ENCODE data around the gene NEK7.

- TF ChIP-seq EZH2 (IDR thresholded peaks at IDR 0.05; ENCODE audit: borderline replicate concordance, low read length), result no peak
- TF ChIP-seq, protein P1, sequence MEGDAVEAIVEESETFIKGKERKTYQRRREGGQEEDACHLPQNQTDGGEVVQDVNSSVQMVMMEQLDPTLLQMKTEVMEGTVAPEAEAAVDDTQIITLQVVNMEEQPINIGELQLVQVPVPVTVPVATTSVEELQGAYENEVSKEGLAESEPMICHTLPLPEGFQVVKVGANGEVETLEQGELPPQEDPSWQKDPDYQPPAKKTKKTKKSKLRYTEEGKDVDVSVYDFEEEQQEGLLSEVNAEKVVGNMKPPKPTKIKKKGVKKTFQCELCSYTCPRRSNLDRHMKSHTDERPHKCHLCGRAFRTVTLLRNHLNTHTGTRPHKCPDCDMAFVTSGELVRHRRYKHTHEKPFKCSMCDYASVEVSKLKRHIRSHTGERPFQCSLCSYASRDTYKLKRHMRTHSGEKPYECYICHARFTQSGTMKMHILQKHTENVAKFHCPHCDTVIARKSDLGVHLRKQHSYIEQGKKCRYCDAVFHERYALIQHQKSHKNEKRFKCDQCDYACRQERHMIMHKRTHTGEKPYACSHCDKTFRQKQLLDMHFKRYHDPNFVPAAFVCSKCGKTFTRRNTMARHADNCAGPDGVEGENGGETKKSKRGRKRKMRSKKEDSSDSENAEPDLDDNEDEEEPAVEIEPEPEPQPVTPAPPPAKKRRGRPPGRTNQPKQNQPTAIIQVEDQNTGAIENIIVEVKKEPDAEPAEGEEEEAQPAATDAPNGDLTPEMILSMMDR (IDR thresholded peaks at IDR 0.05; ENCODE audit: low read length), result no peak
Measured at GRCh38 chr1:198304431-198304830, 147.6 kb downstream of the NEK7 start.

Measured in OCI-LY1 (cell line).